Peyer's patch (tissue), 4 donors: Measurements from ENCODE around the gene APH1B. TPM values are rescaled to one million over a fixed set of nuclear protein-coding genes. Genes with fewer than 3 reads are reported as not detected.

Experiments
- DNase-seq, 3 donors: peaks; one replicate each; pipeline ENCODE4 v3.0.0-alpha.2; 2017 to 2019
- H3K27ac ChIP-seq, 4 donors: fragments of 200-600 bp; sonication (generic); one replicate each; pipeline ENCODE4 v1.5.1; 2016 to 2019
- H3K27me3 ChIP-seq, 2 donors: fragments of 200-600 bp; sonication (generic); one replicate each; pipeline ENCODE4 v1.5.1; 2019
- H3K36me3 ChIP-seq, 3 donors: fragments of 200-600 bp; sonication (generic); one replicate each; pipeline ENCODE4 v1.5.1; 2016 to 2019
- H3K4me1 ChIP-seq, 4 donors: fragments of 200-600 bp; sonication (generic); one replicate each; pipeline ENCODE4 v1.5.1; 2016 to 2019
- H3K4me3 ChIP-seq, 4 donors: fragments of 200-600 bp; sonication (generic); 1 replicate in 3 of 4; 2 replicates in 1 of 4; pipeline ENCODE4 v1.5.1; 2016 to 2019; ENCODE audit warnings: mild to moderate bottlenecking in 1 of 4
- H3K9me3 ChIP-seq, 4 donors: fragments of 200-600 bp; sonication (generic); one replicate each; pipeline ENCODE4 v1.5.1; 2016 to 2019; ENCODE audit warnings: mild to moderate bottlenecking in 1 of 4
- CTCF ChIP-seq, 6 experiments: fragments of 450-650 bp in 4 of 6; fragments of 200-600 bp in 2 of 6; sonication (generic) in 1 of 6; IDR thresholded peaks; one replicate each; pipeline ENCODE4 v1.5.1; 2017 to 2019; ENCODE audit warnings: antibody characterized with exemption in 6 of 6, mild to moderate bottlenecking in 3 of 6, moderate library complexity in 1 of 6
- POLR2A ChIP-seq, 2 donors: fragments of 450-650 bp; IDR thresholded peaks; one replicate each; pipeline ENCODE4 v1.5.1; 2017; ENCODE audit warnings: antibody characterized with exemption in 2 of 2, mild to moderate bottlenecking in 2 of 2, moderate library complexity in 2 of 2
- total RNA-seq, 4 donors: library from RNA; depleted of rRNA; stranded (reverse); fragments of >200 nt; gene quantifications; one replicate each; pipeline ENCODE4 v1.1.0, GENCODE V29; 2016

APH1B gene
- total RNA-seq, 4 donors from 2014 or later = 3.3 to 4.8 (median 3.9) TPM

- Histone ChIP-seq H3K36me3 (peaks cover 0 to 35% (median 0%) of the 10 kb centered on the region in 3 donors), H3K27me3 (no peaks in the 10 kb centered on the region), H3K4me1 (no peaks in the 10 kb centered on the region), H3K9me3 (no peaks in the 10 kb centered on the region), H3K4me3 (no peak overlapping the region), H3K27ac (no peak overlapping the region)
- DNase-seq = no peak
- no peak for TF ChIP-seq POLR2A (IDR thresholded peaks at IDR 0.05)
- no peak for TF ChIP-seq CTCF (IDR thresholded peaks at IDR 0.05)
Measured at GRCh38 chr15:63306492-63307073, 29.2 kb downstream of the APH1B start.

DNA sequence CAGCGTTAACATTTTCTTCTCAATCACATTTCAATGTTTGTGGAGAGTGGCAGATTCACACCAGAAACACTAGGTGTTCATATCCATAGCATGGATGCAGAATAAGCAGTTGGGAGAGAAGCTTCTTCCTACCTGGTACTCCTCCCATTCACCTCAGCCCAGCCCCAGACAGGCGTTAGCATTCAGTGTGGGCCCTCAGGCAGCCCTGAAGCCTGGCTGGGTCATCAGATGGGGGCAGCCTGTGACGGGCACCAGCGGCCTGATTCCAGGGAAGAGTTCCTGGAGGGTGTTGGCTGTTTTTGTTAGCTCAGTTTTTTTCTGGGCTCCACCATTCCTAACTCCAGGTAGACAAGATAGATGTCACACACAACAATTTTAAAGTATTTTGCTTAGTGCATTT lies 31.1 kb downstream of the APH1B start:
- Histone ChIP-seq H3K4me1 (no peaks in the 10 kb centered on the region), H3K36me3 (peaks cover 0 to 19% (median 0%) of the 10 kb centered on the region in 3 donors), H3K27me3 (no peaks in the 10 kb centered on the region), H3K27ac (no peak overlapping the region), H3K4me3 (no peak overlapping the region), H3K9me3 (no peaks in the 10 kb centered on the region)
- TF ChIP-seq CTCF (IDR thresholded peaks at IDR 0.05) (no peak), POLR2A (IDR thresholded peaks at IDR 0.05) (no peak)
- DNase-seq = no peak

DNA sequence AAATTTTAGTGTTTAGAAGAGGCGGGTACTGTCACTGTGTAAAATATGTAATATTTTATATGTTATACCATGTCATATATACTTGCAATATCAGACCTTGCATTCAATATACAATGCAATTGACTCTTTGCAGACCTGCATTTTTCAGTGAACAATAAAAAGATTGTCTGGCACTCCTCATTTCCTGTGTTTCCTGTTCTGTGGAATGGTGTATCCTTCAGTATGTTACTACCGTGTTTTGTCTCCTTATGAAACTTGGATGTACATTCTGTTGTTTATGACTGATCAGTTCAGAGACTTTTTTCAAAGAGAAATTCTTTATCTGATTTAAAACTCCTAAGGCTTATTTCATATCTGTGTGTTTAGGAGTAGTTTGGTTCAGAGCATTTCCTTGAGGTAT lies 31.5 kb downstream of the APH1B start:
- no peak for TF ChIP-seq POLR2A (IDR thresholded peaks at IDR 0.05)
- no peak for TF ChIP-seq CTCF (IDR thresholded peaks at IDR 0.05)
- H3K4me3 ChIP-seq = no peak overlapping the region
- peaks cover 0 to 17% (median 0%) of the 10 kb centered on the region in 3 donors for H3K36me3 ChIP-seq
- H3K4me1 ChIP-seq = no peaks in the 10 kb centered on the region
- no peaks in the 10 kb centered on the region for H3K9me3 ChIP-seq
- no peaks in the 10 kb centered on the region for H3K27me3 ChIP-seq
- no peak for DNase-seq
- no peak overlapping the region for H3K27ac ChIP-seq

GRCh38 chr15:63310646-63311045 lies 33.2 kb downstream of the APH1B start:
- TF ChIP-seq CTCF (IDR thresholded peaks at IDR 0.05) (no peak), POLR2A (IDR thresholded peaks at IDR 0.05) (no peak)
- H3K4me3 ChIP-seq = no peak overlapping the region

DNA sequence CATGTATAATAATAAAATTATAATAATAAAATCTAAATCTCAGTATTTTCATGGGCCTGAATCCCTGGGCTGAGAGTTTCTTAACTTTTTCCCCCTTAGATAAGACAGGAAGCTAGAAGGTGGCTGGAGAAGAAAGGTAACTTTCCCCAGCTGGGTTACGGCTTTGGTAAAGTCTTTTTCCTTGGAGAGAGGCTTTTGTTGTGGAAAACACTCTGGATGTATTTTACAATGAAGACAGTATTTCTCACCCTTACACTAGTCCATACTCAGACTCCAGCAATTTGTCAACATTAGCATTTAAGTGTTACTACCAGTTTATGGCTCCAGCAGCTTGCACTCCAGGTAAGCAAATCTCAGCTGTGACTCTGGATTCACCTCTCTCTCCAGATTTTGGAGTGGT lies 34.9 kb downstream of the APH1B start:
- Histone ChIP-seq H3K36me3 (no peaks in the 10 kb centered on the region), H3K4me1 (no peaks in the 10 kb centered on the region), H3K27me3 (no peaks in the 10 kb centered on the region), H3K4me3 (no peak overlapping the region), H3K27ac (no peak overlapping the region), H3K9me3 (no peaks in the 10 kb centered on the region)
- no peak for DNase-seq
- no peak for TF ChIP-seq POLR2A (IDR thresholded peaks at IDR 0.05)
- TF ChIP-seq CTCF (IDR thresholded peaks at IDR 0.05) = no peak

More at GRCh38 chr15:63310646-63311045, 33.2 kb downstream of the APH1B start:
- Histone ChIP-seq H3K27me3 (no peaks in the 10 kb centered on the region), H3K27ac (no peak overlapping the region), H3K36me3 (peaks cover 0 to 13% (median 0%) of the 10 kb centered on the region in 3 donors), H3K4me1 (no peaks in the 10 kb centered on the region), H3K9me3 (no peaks in the 10 kb centered on the region)
- no peak for DNase-seq

DNA sequence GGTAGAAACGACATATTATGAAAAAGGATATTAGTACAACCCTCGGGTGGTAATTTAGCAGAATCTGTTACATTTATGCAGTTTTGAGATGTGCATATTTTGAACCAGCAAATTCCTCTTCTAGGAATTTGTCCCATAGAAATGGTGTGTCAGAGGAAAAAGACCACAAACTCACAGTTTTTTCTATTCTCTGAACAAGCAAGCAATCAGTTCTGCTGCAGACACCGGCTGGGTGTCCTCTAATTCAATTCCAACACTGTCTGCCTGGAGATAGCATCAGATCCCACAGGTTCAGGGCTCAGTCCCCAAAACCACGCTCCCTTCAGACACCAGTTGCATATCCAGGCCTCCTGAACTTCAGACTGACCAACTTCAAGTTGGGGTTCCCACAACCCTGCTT lies 36.4 kb downstream of the APH1B start:
- Histone ChIP-seq H3K27me3 (no peaks in the 10 kb centered on the region), H3K9me3 (no peaks in the 10 kb centered on the region), H3K4me3 (no peak overlapping the region), H3K4me1 (no peaks in the 10 kb centered on the region), H3K36me3 (no peaks in the 10 kb centered on the region), H3K27ac (no peak overlapping the region)
- no peak for DNase-seq
- TF ChIP-seq POLR2A (IDR thresholded peaks at IDR 0.05) (no peak), CTCF (IDR thresholded peaks at IDR 0.05) (no peak)
